HG03457 (cell line): ENCODE measurements around the gene CCDC142.
"Not testable (repeated sequence)": the region's sequence is repeated elsewhere in the genome, so short reads cannot be mapped to it uniquely, and the experiment has no call there.

Source experiments
- ATAC-seq: cut with Tn5 transposase; IDR thresholded peaks from one replicate; pipeline ENCODE4 v1.9.1; 2021; ENCODE audit warnings: moderate number of reproducible peaks; ENCODE audit not compliant: unreplicated experiment

CCDC142 gene

GRCh38 chr2:74500578-74500946, 17.8 kb upstream of the CCDC142 start:
- no peak for ATAC-seq

GRCh38 chr2:74499940-74500577, 17.3 kb upstream of the CCDC142 start:
- ATAC-seq, result no peak

GRCh38 chr2:74499267-74499939, 16.6 kb upstream of the CCDC142 start, which contains the start of gene LBX2:
Gene LBX2, minus strand, starts transcription at chr2:74499603. Its CDS starts 66 bp downstream, at chr2:74499537.
- ATAC-seq, result no peak

GRCh38 chr2:74498500-74499266, 15.9 kb upstream of the CCDC142 start:
- no peak for ATAC-seq

GRCh38 chr2:74497777-74498499, 15.1 kb upstream of the CCDC142 start:
- no peak for ATAC-seq

- no peak for ATAC-seq
Measured at GRCh38 chr2:74496997-74497776, 14.4 kb upstream of the CCDC142 start.

GRCh38 chr2:74495440-74495839, 12.6 kb upstream of the CCDC142 start:
- no peak for ATAC-seq

- no peak for ATAC-seq
Measured at GRCh38 chr2:74493546-74493945, 10.7 kb upstream of the CCDC142 start.

GRCh38 chr2:74491648-74492544, 9.1 kb upstream of the CCDC142 start:
- no peak for ATAC-seq

GRCh38 chr2:74489906-74490305, 7.1 kb upstream of the CCDC142 start:
- ATAC-seq, result no peak

GRCh38 chr2:74488643-74489481, 6.1 kb upstream of the CCDC142 start:
- no peak for ATAC-seq

GRCh38 chr2:74486141-74486540, 3.3 kb upstream of the CCDC142 start:
- ATAC-seq, result no peak

- not testable (repeated sequence) for ATAC-seq
Measured at GRCh38 chr2:74483675-74484164, 922 bp upstream of the CCDC142 start.

GRCh38 chr2:74481961-74482800, 617 bp downstream of the CCDC142 start:
- peak; percentile 38 for ATAC-seq

GRCh38 chr2:74481431-74481830, 1.4 kb downstream of the CCDC142 start:
- ATAC-seq, result no peak

- no peak for ATAC-seq
Measured at GRCh38 chr2:74474899-74475298, 7.9 kb downstream of the CCDC142 start.

- ATAC-seq, result no peak
Measured at GRCh38 chr2:74474481-74474880, 8.3 kb downstream of the CCDC142 start.

- ATAC-seq, result no peak
Measured at GRCh38 chr2:74472945-74473258, 9.9 kb downstream of the CCDC142 start.
